Measurements from ENCODE around the gene BICC1. TPM values are rescaled to one million over a fixed set of nuclear protein-coding genes. Genes with fewer than 3 reads are reported as not detected.
A peak's percentile ranks its signal among the peaks of the same experiment; 100 is the strongest.

Gene BICC1
- total RNA-seq, 1 donor from 2014 or later: 2.4 TPM

- peaks cover 6% of the 10 kb centered on the region for H3K4me1 Mint-ChIP-seq
- no peak overlapping the region for H3K4me3 Mint-ChIP-seq
- TF ChIP-seq, protein P1, sequence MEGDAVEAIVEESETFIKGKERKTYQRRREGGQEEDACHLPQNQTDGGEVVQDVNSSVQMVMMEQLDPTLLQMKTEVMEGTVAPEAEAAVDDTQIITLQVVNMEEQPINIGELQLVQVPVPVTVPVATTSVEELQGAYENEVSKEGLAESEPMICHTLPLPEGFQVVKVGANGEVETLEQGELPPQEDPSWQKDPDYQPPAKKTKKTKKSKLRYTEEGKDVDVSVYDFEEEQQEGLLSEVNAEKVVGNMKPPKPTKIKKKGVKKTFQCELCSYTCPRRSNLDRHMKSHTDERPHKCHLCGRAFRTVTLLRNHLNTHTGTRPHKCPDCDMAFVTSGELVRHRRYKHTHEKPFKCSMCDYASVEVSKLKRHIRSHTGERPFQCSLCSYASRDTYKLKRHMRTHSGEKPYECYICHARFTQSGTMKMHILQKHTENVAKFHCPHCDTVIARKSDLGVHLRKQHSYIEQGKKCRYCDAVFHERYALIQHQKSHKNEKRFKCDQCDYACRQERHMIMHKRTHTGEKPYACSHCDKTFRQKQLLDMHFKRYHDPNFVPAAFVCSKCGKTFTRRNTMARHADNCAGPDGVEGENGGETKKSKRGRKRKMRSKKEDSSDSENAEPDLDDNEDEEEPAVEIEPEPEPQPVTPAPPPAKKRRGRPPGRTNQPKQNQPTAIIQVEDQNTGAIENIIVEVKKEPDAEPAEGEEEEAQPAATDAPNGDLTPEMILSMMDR (conservative IDR thresholded peaks at IDR 0.05): no peak
- H3K27ac Mint-ChIP-seq (ENCODE audit: unreplicated experiment): no peak overlapping the region
- H3K27me3 Mint-ChIP-seq (ENCODE audit: low read depth): peaks cover 18% of the 10 kb centered on the region
- no peak for DNase-seq (ENCODE audit: low read depth, low spot score)
- H3K9me3 Mint-ChIP-seq: no peaks in the 10 kb centered on the region
- H3K36me3 Mint-ChIP-seq (ENCODE audit: low read depth): no peaks in the 10 kb centered on the region
These were observed 4.4 kb upstream of the BICC1 start for GRCh38 chr10:58508316-58508715.

DNA sequence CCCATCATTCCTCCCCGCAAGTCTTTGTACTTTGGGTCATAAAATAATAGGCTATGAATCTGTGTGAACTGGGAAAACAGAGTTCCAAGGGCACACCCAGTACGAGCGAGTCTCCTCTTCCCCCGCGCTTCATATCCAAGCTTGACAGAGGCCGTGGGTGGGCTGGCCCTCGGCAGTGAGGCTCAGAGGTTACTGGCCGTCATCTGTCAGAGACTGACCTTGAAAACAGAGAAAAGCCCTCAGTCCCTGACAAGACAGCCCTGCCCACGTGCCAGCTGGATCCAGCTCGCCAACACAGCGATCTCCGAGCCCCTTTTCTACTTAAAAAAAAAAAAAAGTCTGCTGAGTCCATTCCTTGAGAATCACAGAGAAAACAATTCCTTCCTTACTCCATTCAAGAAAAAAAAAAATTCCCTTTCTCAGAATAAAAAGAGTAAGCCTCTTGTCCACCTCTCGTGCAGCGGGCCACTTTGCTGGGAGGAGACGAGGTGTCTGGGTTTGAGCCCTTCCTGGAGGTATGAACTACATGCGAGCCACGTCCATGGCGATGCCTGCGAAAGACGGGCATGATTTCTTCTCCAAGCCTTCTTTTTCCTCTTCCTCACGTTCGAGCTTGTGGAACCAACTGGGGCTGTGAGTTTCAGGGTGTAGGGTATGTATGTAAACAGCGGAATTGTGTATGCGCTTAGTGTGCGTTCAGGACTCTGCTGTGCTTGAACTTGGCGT is 744 bp upstream of the BICC1 start:
- H3K36me3 Mint-ChIP-seq (ENCODE audit: low read depth): no peaks in the 10 kb centered on the region
- peak; percentile 8 for DNase-seq (ENCODE audit: low read depth, low spot score)
- H3K4me1 Mint-ChIP-seq: peaks cover 12% of the 10 kb centered on the region
- no peaks in the 10 kb centered on the region for H3K9me3 Mint-ChIP-seq
- peaks cover 30% of the 10 kb centered on the region for H3K27me3 Mint-ChIP-seq (ENCODE audit: low read depth)
- no peak overlapping the region for H3K27ac Mint-ChIP-seq (ENCODE audit: unreplicated experiment)
- TF ChIP-seq, protein P1 (conservative IDR thresholded peaks at IDR 0.05): no peak
- peak overlapping the region; percentile 88 for H3K4me3 Mint-ChIP-seq

GRCh38 chr10:58513188-58514110 is 777 bp downstream of the BICC1 start:
- TF ChIP-seq, protein P1 (conservative IDR thresholded peaks at IDR 0.05): no peak
- H3K36me3 Mint-ChIP-seq (ENCODE audit: low read depth): no peaks in the 10 kb centered on the region
- no peaks in the 10 kb centered on the region for H3K9me3 Mint-ChIP-seq
- peak; percentile 17 for DNase-seq (ENCODE audit: low read depth, low spot score)
- H3K27me3 Mint-ChIP-seq (ENCODE audit: low read depth): peaks cover 36% of the 10 kb centered on the region
- peaks cover 12% of the 10 kb centered on the region for H3K4me1 Mint-ChIP-seq
- H3K27ac Mint-ChIP-seq (ENCODE audit: unreplicated experiment): no peak overlapping the region
- peak overlapping the region; percentile 92 for H3K4me3 Mint-ChIP-seq

- DNase-seq (ENCODE audit: low read depth, low spot score): no peak
- Mint-ChIP-seq H3K27ac (ENCODE audit: unreplicated experiment) (no peak overlapping the region), H3K9me3 (no peaks in the 10 kb centered on the region), H3K4me1 (peaks cover 12% of the 10 kb centered on the region), H3K4me3 (peak overlapping the region; percentile 92), H3K27me3 (ENCODE audit: low read depth) (peaks cover 44% of the 10 kb centered on the region), H3K36me3 (ENCODE audit: low read depth) (no peaks in the 10 kb centered on the region)
- TF ChIP-seq, protein P1 (conservative IDR thresholded peaks at IDR 0.05): no peak
These were observed 1.6 kb downstream of the BICC1 start for GRCh38 chr10:58514111-58514770.

DNA sequence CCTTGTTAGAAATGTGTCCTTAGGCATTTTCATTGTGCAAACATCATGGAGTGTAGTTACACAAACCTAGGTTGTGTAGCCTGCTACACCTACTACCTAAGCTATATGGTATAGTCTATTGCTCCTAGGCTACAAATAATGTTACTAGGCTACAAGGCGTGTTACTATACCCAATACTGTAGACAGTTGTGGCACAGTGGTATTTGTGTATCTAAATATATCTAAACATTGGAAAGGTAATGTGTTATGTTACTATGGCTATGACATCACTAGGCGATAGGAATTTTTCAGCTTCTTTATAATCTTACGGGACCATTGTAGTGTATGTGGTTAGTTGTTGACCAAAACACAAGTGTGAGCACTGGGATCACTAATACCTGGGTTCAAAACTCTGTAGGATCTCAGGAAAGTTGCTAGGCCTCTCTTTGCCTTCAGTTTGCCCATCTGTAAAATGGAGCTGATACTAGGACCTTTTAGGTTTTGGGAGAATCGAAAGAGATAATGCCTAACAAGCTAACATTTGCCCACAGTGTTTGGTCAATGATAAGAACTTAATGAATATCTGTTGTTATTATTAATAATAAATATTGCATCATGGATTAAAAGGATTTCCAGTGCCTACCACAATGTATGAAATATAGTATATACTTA is 2.7 kb downstream of the BICC1 start:
- Mint-ChIP-seq H3K27me3 (ENCODE audit: low read depth) (peaks cover 52% of the 10 kb centered on the region), H3K36me3 (ENCODE audit: low read depth) (no peaks in the 10 kb centered on the region), H3K4me1 (peaks cover 12% of the 10 kb centered on the region), H3K4me3 (no peak overlapping the region), H3K27ac (ENCODE audit: unreplicated experiment) (no peak overlapping the region), H3K9me3 (no peaks in the 10 kb centered on the region)
- TF ChIP-seq, protein P1 (conservative IDR thresholded peaks at IDR 0.05): no peak
- no peak for DNase-seq (ENCODE audit: low read depth, low spot score)

Measured in neural crest cell (in vitro differentiated cells).